SK-N-SH (cell line): ENCODE measurements around the gene BAHCC1. TPM values are rescaled to one million over a fixed set of nuclear protein-coding genes. Genes with fewer than 3 reads are reported as not detected.
A peak's percentile ranks its signal among the peaks of the same experiment; 100 is the strongest.

ENCODE experiments used
- CTCF ChIA-PET: fragments of 300-600, 350-600 bp; formaldehyde crosslinking; extraction: SDS; loops from one replicate; lab custom pipeline; 2021; lab: Yijun Ruan, JAX
- POLR2A ChIA-PET: fragments of 350-600 bp; sonication (Branson Sonifier 250); formaldehyde crosslinking; extraction: SDS; loops from one replicate; lab custom pipeline; 2020; ENCODE audit warnings: antibody characterized with exemption, inconsistent platforms; lab: Yijun Ruan, JAX
- DNase-seq: peaks from one replicate; pipeline ENCODE4 v3.0.0; 2012
- H2AFZ ChIP-seq: fragments of 200-600 bp; sonication (generic); 2 replicates; pipeline ENCODE4 v1.8.1; 2016; ENCODE audit warnings: antibody characterized with exemption, mild to moderate bottlenecking, low read depth
- H3F3A ChIP-seq: fragments of 200-600 bp; sonication (generic); replicated peaks from 2 replicates; pipeline ENCODE3; 2016; ENCODE audit warnings: antibody characterized with exemption, mild to moderate bottlenecking; ENCODE audit not compliant: insufficient read depth
- H3K27ac ChIP-seq, 2 experiments: fragments of 200-500 bp in 1 of 2; fragments of 200-600 bp in 1 of 2; sonication (Bioruptor generic) in 1 of 2; sonication (generic), shearing (Covaris generic) in 1 of 2; 2 replicates each; pipeline versions ENCODE4 v1.5.1 to v1.6.1; 2014 to 2016; ENCODE audit warnings: low read depth in 2 of 2, inconsistent platforms in 1 of 2, low read length in 1 of 2, mild to moderate bottlenecking in 1 of 2, mixed read lengths in 1 of 2
- H3K27me3 ChIP-seq: fragments of 200-600 bp; sonication (generic), shearing (Covaris generic); 2 replicates; pipeline ENCODE4 v1.6.1; 2016; ENCODE audit warnings: mixed run types; ENCODE audit not compliant: insufficient read depth
- H3K36me3 ChIP-seq, 2 experiments: fragments of 200-500 bp in 1 of 2; fragments of 200-600 bp in 1 of 2; sonication (Bioruptor generic) in 1 of 2; sonication (generic) in 1 of 2; replicated peaks in 1 of 2; 2 replicates each; pipeline versions ENCODE3 to v1.5.1; 2014 to 2016; ENCODE audit warnings: low read length in 1 of 2, mild to moderate bottlenecking in 1 of 2; ENCODE audit not compliant: insufficient read depth in 2 of 2, control insufficient read depth in 1 of 2
- H3K4me1 ChIP-seq, 2 experiments: fragments of 200-500 bp in 1 of 2; fragments of 200-600 bp in 1 of 2; sonication (Bioruptor generic) in 1 of 2; sonication (generic), shearing (Covaris generic) in 1 of 2; 2 replicates each; pipeline versions ENCODE4 v1.5.1 to v1.6.1; 2014 to 2016; ENCODE audit warnings: low read depth in 1 of 2, low read length in 1 of 2, mixed run types in 1 of 2; ENCODE audit not compliant: insufficient read depth in 2 of 2, control insufficient read depth in 1 of 2
- H3K4me2 ChIP-seq: fragments of 200-600 bp; sonication (generic), shearing (Covaris generic); 2 replicates; pipeline ENCODE4 v1.6.1; 2017; ENCODE audit warnings: mixed run types
- H3K4me3 ChIP-seq, 2 experiments: fragments of 200-500 bp in 1 of 2; fragments of 200-600 bp in 1 of 2; sonication (Bioruptor generic) in 1 of 2; sonication (generic), shearing (Covaris generic) in 1 of 2; 2 replicates each; pipeline versions ENCODE4 v1.5.1 to v1.8.1; 2014 to 2016; ENCODE audit warnings: low read depth in 2 of 2, inconsistent platforms in 1 of 2, low read length in 1 of 2, mild to moderate bottlenecking in 1 of 2, mixed read lengths in 1 of 2, moderate library complexity in 1 of 2
- H3K79me2 ChIP-seq: fragments of 200-600 bp; sonication (generic); 2 replicates; pipeline ENCODE4 v1.8.1; 2017; ENCODE audit warnings: mild to moderate bottlenecking; ENCODE audit not compliant: insufficient read depth
- H3K9ac ChIP-seq: fragments of 200-600 bp; sonication (generic); 2 replicates; pipeline ENCODE4 v1.6.1; 2017; ENCODE audit warnings: mixed run types
- H3K9me2 ChIP-seq: fragments of 200-600 bp; sonication (generic); 2 replicates; pipeline ENCODE4 v1.6.1; 2017; ENCODE audit warnings: mixed run types
- H3K9me3 ChIP-seq: fragments of 200-600 bp; sonication (generic); 2 replicates; pipeline ENCODE4 v1.6.1; 2017; ENCODE audit warnings: mixed run types, mild to moderate bottlenecking, moderate library complexity
- H4K20me1 ChIP-seq: fragments of 200-600 bp; sonication (generic); 2 replicates; pipeline ENCODE4 v1.6.1; 2017; ENCODE audit warnings: mild to moderate bottlenecking, mixed run types; ENCODE audit not compliant: insufficient read depth
- CHD2 ChIP-seq: fragments of 150-350 bp; IDR thresholded peaks from 2 replicates; pipeline ENCODE4 v1.6.1; 2018; ENCODE audit warnings: low read length; ENCODE audit not compliant: partially characterized antibody
- ELF1 ChIP-seq: IDR thresholded peaks from 2 replicates; pipeline ENCODE4 v1.4.0; 2012
- EZH2phosphoT487 ChIP-seq: fragments of 200-600 bp; sonication (generic); IDR thresholded peaks from 2 replicates; pipeline ENCODE4 v1.6.1; 2017; ENCODE audit warnings: low read depth, mixed run types, mild to moderate bottlenecking, antibody characterized with exemption, moderate library complexity, borderline replicate concordance
- GATA2 ChIP-seq: sonication (generic); formaldehyde crosslinking; IDR thresholded peaks from 2 replicates; pipeline ENCODE4 v1.5.0; 2020; ENCODE audit warnings: mild to moderate bottlenecking, missing genetic modification reagents
- MEF2A ChIP-seq: IDR thresholded peaks from 2 replicates; pipeline ENCODE4 v1.4.0; 2012; ENCODE audit warnings: low read depth, borderline replicate concordance
- MXI1 ChIP-seq: IDR thresholded peaks from 2 replicates; pipeline ENCODE4 v1.6.1; 2012; ENCODE audit warnings: mild to moderate bottlenecking, low read depth, low read length, improper control_type of control experiment
- NFIC ChIP-seq: IDR thresholded peaks from 2 replicates; pipeline ENCODE4 v1.4.0; 2012; ENCODE audit warnings: borderline replicate concordance
- POLR2AphosphoS5 ChIP-seq: IDR thresholded peaks from 2 replicates; pipeline ENCODE4 v1.6.1; 2012; ENCODE audit warnings: low read depth, low read length
- RAD21 ChIP-seq: IDR thresholded peaks from 2 replicates; pipeline ENCODE4 v1.6.1; 2012; ENCODE audit warnings: mild to moderate bottlenecking, low read length
- RCOR1 ChIP-seq: fragments of 150-350 bp; IDR thresholded peaks from 2 replicates; pipeline ENCODE4 v1.6.1; 2017; ENCODE audit warnings: antibody characterized with exemption, low read length
- RFX5 ChIP-seq: IDR thresholded peaks from 2 replicates; pipeline ENCODE4 v1.6.1; 2012; ENCODE audit warnings: mild to moderate bottlenecking, improper control_type of control experiment, low read length
- RXRA ChIP-seq: IDR thresholded peaks from 2 replicates; pipeline ENCODE4 v1.4.0; 2012; ENCODE audit warnings: low read depth, mild to moderate bottlenecking, borderline replicate concordance
- SIN3A ChIP-seq: IDR thresholded peaks from 2 replicates; pipeline ENCODE4 v1.6.1; 2012; ENCODE audit warnings: low read depth, mild to moderate bottlenecking, low read length, moderate library complexity, borderline replicate concordance
- TAF1 ChIP-seq: IDR thresholded peaks from 2 replicates; pipeline ENCODE4 v1.6.1; 2012; ENCODE audit warnings: low read depth, mild to moderate bottlenecking, low read length, moderate library complexity, borderline replicate concordance
- TCF12 ChIP-seq: IDR thresholded peaks from 2 replicates; pipeline ENCODE4 v1.4.0; 2012
- YY1 ChIP-seq: IDR thresholded peaks from 2 replicates; pipeline ENCODE4 v1.4.0; 2012; ENCODE audit warnings: low read depth, mild to moderate bottlenecking
- WGBS: methylation state at CpG from one replicate; pipeline ENCODE4 v1.1.6; 2017; ENCODE audit warnings: low lambda C conversion rate; 5-methylcytosine and 5-hydroxymethylcytosine counted together
- polyA plus RNA-seq, 3 experiments: library from polyadenylated mRNA; depleted of rRNA; stranded (reverse); fragments of >200 nt; gene quantifications; 2 replicates each; pipeline ENCODE4 v1.2.3, GENCODE V29; 2012
- TF ChIP-seq, protein P1 (sequence below): IDR thresholded peaks from 2 replicates; pipeline ENCODE4 v1.4.0; 2012; ENCODE audit warnings: low read depth, borderline replicate concordance
- TF ChIP-seq, protein P2 (sequence below): fragments of 150-350 bp; IDR thresholded peaks from 2 replicates; pipeline ENCODE4 v1.6.1; 2016; ENCODE audit warnings: mild to moderate bottlenecking, low read depth, low read length
- TF ChIP-seq, protein P3 (sequence below): fragments of 150-350 bp; IDR thresholded peaks from 2 replicates; pipeline ENCODE4 v1.6.1; 2017; ENCODE audit warnings: antibody characterized with exemption, low read length, low read depth, borderline replicate concordance

BAHCC1 gene
- polyA plus RNA-seq, 1 of the 3 experiments (the other 2 are of a cell fraction): 6.4 TPM

DNA sequence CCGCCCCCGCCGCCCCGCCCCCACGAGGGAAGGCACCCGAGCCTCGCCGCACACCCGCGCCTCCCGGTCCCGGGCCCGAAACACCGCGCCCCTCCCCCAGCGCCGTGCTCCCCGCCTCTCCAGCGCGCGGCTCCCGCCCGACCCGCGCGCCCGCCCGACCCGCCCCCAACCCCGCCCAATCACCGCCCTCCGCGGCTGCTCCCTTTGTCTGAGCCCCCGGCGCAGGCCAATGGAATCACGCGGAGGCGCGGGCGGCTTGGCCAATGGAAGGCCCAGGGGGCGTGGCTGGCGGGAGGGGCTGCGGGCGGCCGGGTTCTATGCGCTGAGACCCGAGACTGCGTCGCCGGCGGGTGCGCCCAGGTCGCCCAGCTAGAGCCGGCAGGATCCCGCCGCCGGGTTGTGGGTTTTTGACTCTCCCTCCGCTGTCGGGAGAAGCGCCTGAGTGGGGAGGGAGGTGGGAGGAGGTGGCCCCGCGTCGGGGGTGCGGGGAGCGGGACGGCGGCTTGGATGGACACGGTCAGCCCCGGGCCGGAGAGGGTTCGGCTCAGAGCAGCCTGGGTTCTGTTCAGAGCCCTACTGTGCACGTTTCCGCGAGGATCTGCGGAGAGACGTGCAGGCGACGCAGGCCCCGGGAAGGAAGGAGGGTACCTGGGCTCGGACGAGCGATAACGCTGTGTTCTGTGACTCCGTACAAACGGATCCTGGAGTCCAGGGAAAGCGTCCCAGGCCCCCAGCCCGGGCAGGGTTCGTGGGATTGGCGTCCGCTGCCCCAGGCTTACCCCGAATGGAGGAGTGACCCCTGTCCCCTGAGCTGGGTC, 49.0 kb upstream of the BAHCC1 start (continued):
- peak; percentile 87 for TF ChIP-seq TAF1

DNA sequence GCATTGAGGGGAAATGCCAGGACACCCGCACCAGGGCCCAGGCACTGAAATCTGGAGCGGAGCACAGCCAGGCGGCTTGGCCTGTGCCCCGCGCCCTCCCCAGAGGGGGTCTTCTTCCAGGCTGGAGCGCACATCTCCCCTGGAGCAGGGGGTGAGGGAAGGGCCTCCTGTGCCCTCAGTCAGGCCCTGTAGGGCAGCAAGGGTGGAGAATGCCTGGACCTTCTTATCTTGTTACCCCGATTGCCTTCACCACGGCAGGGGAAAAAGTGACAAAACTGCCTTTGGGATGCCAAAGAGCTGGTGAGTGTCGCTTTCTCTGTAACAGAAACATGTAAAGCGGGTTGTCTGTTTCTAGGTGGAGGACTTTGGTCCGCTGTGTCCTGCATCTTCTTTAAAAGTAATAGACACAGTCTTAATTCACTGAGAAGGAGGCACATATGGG, 48.3 kb upstream of the BAHCC1 start:
- H3K4me1 ChIP-seq: peaks cover 10 to 25% of the 10 kb centered on the region in 2 experiments; a peak in 3 of 4 replicates
- H3K4me2 ChIP-seq: peak overlapping the region; percentile 83
- peak overlapping the region in 1 of 2 experiments; percentile 92; a peak in 1 of 4 replicates for H3K27ac ChIP-seq
- peak overlapping the region; percentile 77 to 85 for H3K4me3 ChIP-seq
- H3K27me3 ChIP-seq: no peaks in the 10 kb centered on the region
- H2AFZ ChIP-seq: peak overlapping the region; percentile 91; the same call in 1 of the 2 replicates
- peak; percentile 71 for DNase-seq
- H3K9ac ChIP-seq: peak overlapping the region; percentile 61; the same call in 1 of the 2 replicates
- peaks cover 38% of the 10 kb centered on the region for H3K79me2 ChIP-seq
- CTCF ChIA-PET: interaction anchor here (0.7 to 1.1 kb wide), 3 partner anchors 8 to 88 kb away, joined by 3 to 4 read pairs (median 3); no protein-coding TSS in a partner anchor
- TF ChIP-seq MXI1 (no peak), SIN3A (no peak), TAF1 (no peak), RAD21 (no peak), TCF12 (no peak), RCOR1 (no peak), POLR2AphosphoS5 (no peak), RFX5 (no peak), ELF1 (no peak), EZH2phosphoT487 (no peak), GATA2 (CRISPR knock-in tag) (no peak), YY1 (no peak)
- TF ChIP-seq, protein P1, sequence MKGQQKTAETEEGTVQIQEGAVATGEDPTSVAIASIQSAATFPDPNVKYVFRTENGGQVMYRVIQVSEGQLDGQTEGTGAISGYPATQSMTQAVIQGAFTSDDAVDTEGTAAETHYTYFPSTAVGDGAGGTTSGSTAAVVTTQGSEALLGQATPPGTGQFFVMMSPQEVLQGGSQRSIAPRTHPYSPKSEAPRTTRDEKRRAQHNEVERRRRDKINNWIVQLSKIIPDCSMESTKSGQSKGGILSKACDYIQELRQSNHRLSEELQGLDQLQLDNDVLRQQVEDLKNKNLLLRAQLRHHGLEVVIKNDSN: no peak
- no peaks in the 10 kb centered on the region for H3K9me3 ChIP-seq
- H3K9me2 ChIP-seq: no peaks in the 10 kb centered on the region
- H3F3A ChIP-seq: peaks cover 10% of the 10 kb centered on the region
- H4K20me1 ChIP-seq: peaks cover 12% of the 10 kb centered on the region
- WGBS: 91% methylated on average over 10 of the region's 11 CpGs
- POLR2A ChIA-PET: interaction anchor here (0.9 to 1.0 kb wide), 2 partner anchors 89 to 164 kb away, joined by 3 to 4 read pairs; no protein-coding TSS in a partner anchor
- H3K36me3 ChIP-seq: peaks cover 3 to 6% of the 10 kb centered on the region in 2 experiments

DNA sequence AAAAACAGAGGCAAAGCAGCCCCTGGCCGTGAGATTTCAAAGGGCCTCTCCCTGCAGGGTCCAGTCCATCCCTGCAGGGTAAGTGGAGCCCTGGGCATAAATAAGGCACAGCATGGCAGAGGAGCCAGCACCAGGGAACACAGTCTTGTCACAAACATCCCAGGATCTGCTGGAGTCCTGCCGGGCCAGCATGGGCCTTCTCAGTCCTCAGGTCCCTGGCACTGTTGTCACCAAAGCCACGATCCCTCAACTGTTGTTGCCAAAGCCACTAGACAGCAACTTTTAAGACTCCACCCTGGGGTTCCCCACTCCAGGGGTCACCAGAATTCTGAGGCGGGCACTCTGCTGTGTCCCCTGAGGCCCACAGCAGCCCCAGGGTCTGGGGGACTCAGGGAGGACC, 47.8 kb upstream of the BAHCC1 start:
- H3K79me2 ChIP-seq: peaks cover 33% of the 10 kb centered on the region
- peaks cover under 1 to 6% of the 10 kb centered on the region in 2 experiments for H3K36me3 ChIP-seq
- WGBS: 78% methylated on average over 4 of the region's 4 CpGs
- H4K20me1 ChIP-seq: peaks cover 7% of the 10 kb centered on the region; the same call in 1 of the 2 replicates
- CTCF ChIA-PET: interaction anchor here (0.7 kb wide), 1 partner anchor 89 kb away, joined by 3 read pairs; no protein-coding TSS in a partner anchor
- H3K9ac ChIP-seq: no peak overlapping the region
- H3K9me3 ChIP-seq: no peaks in the 10 kb centered on the region
- peaks cover 6 to 20% of the 10 kb centered on the region in 2 experiments; a peak in 3 of 4 replicates for H3K4me1 ChIP-seq
- no peak for DNase-seq
- no peaks in the 10 kb centered on the region for H3K27me3 ChIP-seq
- no peak overlapping the region for H3K27ac ChIP-seq
- POLR2A ChIA-PET: interaction anchor here (0.9 kb wide), 1 partner anchor 163 kb away, joined by 4 read pairs; no protein-coding TSS in a partner anchor
- H2AFZ ChIP-seq: no peak overlapping the region
- H3K4me2 ChIP-seq: no peak overlapping the region
- H3K4me3 ChIP-seq: no peak overlapping the region
- H3F3A ChIP-seq: peaks cover 10% of the 10 kb centered on the region
- no peaks in the 10 kb centered on the region for H3K9me2 ChIP-seq
- TF ChIP-seq, protein P2, sequence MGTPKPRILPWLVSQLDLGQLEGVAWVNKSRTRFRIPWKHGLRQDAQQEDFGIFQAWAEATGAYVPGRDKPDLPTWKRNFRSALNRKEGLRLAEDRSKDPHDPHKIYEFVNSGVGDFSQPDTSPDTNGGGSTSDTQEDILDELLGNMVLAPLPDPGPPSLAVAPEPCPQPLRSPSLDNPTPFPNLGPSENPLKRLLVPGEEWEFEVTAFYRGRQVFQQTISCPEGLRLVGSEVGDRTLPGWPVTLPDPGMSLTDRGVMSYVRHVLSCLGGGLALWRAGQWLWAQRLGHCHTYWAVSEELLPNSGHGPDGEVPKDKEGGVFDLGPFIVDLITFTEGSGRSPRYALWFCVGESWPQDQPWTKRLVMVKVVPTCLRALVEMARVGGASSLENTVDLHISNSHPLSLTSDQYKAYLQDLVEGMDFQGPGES: no peak
- TF ChIP-seq NFIC (no peak), YY1 (no peak), RCOR1 (no peak), ELF1 (no peak), RXRA (no peak), GATA2 (CRISPR knock-in tag) (no peak), RFX5 (no peak), MEF2A (no peak), TAF1 (no peak), CHD2 (no peak)
- TF ChIP-seq, protein P3, sequence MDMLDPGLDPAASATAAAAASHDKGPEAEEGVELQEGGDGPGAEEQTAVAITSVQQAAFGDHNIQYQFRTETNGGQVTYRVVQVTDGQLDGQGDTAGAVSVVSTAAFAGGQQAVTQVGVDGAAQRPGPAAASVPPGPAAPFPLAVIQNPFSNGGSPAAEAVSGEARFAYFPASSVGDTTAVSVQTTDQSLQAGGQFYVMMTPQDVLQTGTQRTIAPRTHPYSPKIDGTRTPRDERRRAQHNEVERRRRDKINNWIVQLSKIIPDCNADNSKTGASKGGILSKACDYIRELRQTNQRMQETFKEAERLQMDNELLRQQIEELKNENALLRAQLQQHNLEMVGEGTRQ: no peak
